ENCODE data around the gene PYROXD2.

DNA sequence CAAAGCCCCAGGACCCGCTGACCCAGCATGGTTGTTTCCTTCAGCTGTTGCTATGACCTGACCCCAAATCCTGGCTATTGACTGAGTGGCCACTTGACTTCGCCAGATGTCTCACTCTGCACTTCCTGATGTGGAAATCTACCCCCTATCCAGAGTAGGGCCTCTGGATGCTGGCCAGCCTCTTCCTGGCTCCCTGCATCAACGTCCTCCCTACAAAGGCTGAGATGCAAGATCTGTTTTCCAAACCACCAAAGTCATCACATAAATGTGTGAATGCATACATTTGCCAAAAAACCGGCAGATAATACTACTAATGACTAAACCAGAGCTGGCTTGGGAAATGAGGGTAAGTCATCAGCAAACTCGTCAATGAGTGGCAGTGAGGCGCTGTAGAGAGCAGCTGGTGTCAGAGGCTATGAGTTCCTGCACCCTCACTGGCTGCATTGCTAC is 70.4 kb downstream of the PYROXD2 start:
- TF ChIP-seq, protein P1, sequence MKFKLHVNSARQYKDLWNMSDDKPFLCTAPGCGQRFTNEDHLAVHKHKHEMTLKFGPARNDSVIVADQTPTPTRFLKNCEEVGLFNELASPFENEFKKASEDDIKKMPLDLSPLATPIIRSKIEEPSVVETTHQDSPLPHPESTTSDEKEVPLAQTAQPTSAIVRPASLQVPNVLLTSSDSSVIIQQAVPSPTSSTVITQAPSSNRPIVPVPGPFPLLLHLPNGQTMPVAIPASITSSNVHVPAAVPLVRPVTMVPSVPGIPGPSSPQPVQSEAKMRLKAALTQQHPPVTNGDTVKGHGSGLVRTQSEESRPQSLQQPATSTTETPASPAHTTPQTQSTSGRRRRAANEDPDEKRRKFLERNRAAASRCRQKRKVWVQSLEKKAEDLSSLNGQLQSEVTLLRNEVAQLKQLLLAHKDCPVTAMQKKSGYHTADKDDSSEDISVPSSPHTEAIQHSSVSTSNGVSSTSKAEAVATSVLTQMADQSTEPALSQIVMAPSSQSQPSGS (CRISPR knock-in tag; IDR thresholded peaks at IDR 0.05; ENCODE audit: borderline replicate concordance, low read depth), result no peak
- TF ChIP-seq, protein P2, sequence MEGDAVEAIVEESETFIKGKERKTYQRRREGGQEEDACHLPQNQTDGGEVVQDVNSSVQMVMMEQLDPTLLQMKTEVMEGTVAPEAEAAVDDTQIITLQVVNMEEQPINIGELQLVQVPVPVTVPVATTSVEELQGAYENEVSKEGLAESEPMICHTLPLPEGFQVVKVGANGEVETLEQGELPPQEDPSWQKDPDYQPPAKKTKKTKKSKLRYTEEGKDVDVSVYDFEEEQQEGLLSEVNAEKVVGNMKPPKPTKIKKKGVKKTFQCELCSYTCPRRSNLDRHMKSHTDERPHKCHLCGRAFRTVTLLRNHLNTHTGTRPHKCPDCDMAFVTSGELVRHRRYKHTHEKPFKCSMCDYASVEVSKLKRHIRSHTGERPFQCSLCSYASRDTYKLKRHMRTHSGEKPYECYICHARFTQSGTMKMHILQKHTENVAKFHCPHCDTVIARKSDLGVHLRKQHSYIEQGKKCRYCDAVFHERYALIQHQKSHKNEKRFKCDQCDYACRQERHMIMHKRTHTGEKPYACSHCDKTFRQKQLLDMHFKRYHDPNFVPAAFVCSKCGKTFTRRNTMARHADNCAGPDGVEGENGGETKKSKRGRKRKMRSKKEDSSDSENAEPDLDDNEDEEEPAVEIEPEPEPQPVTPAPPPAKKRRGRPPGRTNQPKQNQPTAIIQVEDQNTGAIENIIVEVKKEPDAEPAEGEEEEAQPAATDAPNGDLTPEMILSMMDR (IDR thresholded peaks at IDR 0.05), result no peak
- TF ChIP-seq, protein P3, sequence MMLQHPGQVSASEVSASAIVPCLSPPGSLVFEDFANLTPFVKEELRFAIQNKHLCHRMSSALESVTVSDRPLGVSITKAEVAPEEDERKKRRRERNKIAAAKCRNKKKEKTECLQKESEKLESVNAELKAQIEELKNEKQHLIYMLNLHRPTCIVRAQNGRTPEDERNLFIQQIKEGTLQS (CRISPR knock-in tag; conservative IDR thresholded peaks at IDR 0.05), result no peak
- no peak for TF ChIP-seq MXD4 (CRISPR knock-in tag; IDR thresholded peaks at IDR 0.05; ENCODE audit: borderline replicate concordance)
- no peak for TF ChIP-seq TEAD4 (CRISPR knock-in tag; IDR thresholded peaks at IDR 0.05)
- TF ChIP-seq SP1 (CRISPR knock-in tag; conservative IDR thresholded peaks at IDR 0.05), result no peak
- no peak for TF ChIP-seq NR1H2 (CRISPR knock-in tag; IDR thresholded peaks at IDR 0.05)
- TF ChIP-seq HMGA2 (CRISPR knock-in tag; IDR thresholded peaks at IDR 0.05), result no peak
- TF ChIP-seq, protein P4, sequence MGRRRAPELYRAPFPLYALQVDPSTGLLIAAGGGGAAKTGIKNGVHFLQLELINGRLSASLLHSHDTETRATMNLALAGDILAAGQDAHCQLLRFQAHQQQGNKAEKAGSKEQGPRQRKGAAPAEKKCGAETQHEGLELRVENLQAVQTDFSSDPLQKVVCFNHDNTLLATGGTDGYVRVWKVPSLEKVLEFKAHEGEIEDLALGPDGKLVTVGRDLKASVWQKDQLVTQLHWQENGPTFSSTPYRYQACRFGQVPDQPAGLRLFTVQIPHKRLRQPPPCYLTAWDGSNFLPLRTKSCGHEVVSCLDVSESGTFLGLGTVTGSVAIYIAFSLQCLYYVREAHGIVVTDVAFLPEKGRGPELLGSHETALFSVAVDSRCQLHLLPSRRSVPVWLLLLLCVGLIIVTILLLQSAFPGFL (CRISPR knock-in tag; IDR thresholded peaks at IDR 0.05; ENCODE audit: borderline replicate concordance), result no peak
- no peak for TF ChIP-seq ZNF138 (CRISPR knock-in tag; conservative IDR thresholded peaks at IDR 0.05)
- TF ChIP-seq, protein P5, sequence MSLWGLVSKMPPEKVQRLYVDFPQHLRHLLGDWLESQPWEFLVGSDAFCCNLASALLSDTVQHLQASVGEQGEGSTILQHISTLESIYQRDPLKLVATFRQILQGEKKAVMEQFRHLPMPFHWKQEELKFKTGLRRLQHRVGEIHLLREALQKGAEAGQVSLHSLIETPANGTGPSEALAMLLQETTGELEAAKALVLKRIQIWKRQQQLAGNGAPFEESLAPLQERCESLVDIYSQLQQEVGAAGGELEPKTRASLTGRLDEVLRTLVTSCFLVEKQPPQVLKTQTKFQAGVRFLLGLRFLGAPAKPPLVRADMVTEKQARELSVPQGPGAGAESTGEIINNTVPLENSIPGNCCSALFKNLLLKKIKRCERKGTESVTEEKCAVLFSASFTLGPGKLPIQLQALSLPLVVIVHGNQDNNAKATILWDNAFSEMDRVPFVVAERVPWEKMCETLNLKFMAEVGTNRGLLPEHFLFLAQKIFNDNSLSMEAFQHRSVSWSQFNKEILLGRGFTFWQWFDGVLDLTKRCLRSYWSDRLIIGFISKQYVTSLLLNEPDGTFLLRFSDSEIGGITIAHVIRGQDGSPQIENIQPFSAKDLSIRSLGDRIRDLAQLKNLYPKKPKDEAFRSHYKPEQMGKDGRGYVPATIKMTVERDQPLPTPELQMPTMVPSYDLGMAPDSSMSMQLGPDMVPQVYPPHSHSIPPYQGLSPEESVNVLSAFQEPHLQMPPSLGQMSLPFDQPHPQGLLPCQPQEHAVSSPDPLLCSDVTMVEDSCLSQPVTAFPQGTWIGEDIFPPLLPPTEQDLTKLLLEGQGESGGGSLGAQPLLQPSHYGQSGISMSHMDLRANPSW (CRISPR knock-in tag; conservative IDR thresholded peaks at IDR 0.05; ENCODE audit: low read depth), result no peak
- TF ChIP-seq, protein P6, sequence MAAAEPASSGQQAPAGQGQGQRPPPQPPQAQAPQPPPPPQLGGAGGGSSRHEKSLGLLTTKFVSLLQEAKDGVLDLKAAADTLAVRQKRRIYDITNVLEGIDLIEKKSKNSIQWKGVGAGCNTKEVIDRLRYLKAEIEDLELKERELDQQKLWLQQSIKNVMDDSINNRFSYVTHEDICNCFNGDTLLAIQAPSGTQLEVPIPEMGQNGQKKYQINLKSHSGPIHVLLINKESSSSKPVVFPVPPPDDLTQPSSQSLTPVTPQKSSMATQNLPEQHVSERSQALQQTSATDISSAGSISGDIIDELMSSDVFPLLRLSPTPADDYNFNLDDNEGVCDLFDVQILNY (CRISPR knock-in tag; IDR thresholded peaks at IDR 0.05), result no peak
- TF ChIP-seq FOXJ3 (CRISPR knock-in tag; IDR thresholded peaks at IDR 0.05; ENCODE audit: borderline replicate concordance), result no peak
- TF ChIP-seq ELF4 (CRISPR knock-in tag; IDR thresholded peaks at IDR 0.05; ENCODE audit: low read depth), result no peak

Data from WTC11 (cell line).